Breast epithelium (tissue), 4 donors: ENCODE measurements around the gene PLCXD3. TPM values are rescaled to one million over a fixed set of nuclear protein-coding genes. Genes with fewer than 3 reads are reported as not detected.

ENCODE experiments used
- DNase-seq, 2 donors: peaks; one replicate each; pipeline ENCODE4 v3.0.0-alpha.2; 2019; ENCODE audit warnings: low spot score in 2 of 2
- H3K27ac ChIP-seq, 2 donors: fragments of 200-600 bp; sonication (generic) in 1 of 2; one replicate each; pipeline ENCODE4 v1.5.1; 2016 to 2019; ENCODE audit warnings: mild to moderate bottlenecking in 1 of 2
- H3K27me3 ChIP-seq, 2 donors: fragments of 200-600 bp; sonication (generic) in 1 of 2; one replicate each; pipeline versions ENCODE4 v1.5.1 to v1.6.0; 2017 to 2019; ENCODE audit warnings: control low read depth in 1 of 2, mild to moderate bottlenecking in 1 of 2
- H3K36me3 ChIP-seq: fragments of 200-600 bp; one replicate; pipeline ENCODE4 v1.5.1; 2019
- H3K4me1 ChIP-seq, 2 donors: fragments of 200-600 bp; sonication (generic); one replicate each; pipeline ENCODE4 v1.5.1; 2016 to 2019; ENCODE audit warnings: control low read depth in 1 of 2
- H3K4me3 ChIP-seq, 3 donors: fragments of 200-600 bp; sonication (generic); 1 replicate in 2 of 3; 2 replicates in 1 of 3; pipeline ENCODE4 v1.5.1; 2016 to 2019; ENCODE audit warnings: mild to moderate bottlenecking in 3 of 3, moderate library complexity in 2 of 3
- H3K9me3 ChIP-seq, 2 donors: fragments of 200-600 bp; sonication (generic) in 1 of 2; one replicate each; pipeline ENCODE4 v1.5.1; 2016 to 2019; ENCODE audit warnings: control low read depth in 1 of 2
- CTCF ChIP-seq, 3 donors: fragments of 450-650 bp; IDR thresholded peaks; one replicate each; pipeline ENCODE4 v1.5.1; 2016 to 2017; ENCODE audit warnings: antibody characterized with exemption in 3 of 3, mild to moderate bottlenecking in 3 of 3, moderate library complexity in 3 of 3
- POLR2A ChIP-seq: fragments of 450-650 bp; IDR thresholded peaks from one replicate; pipeline ENCODE4 v1.6.1; 2016; ENCODE audit warnings: antibody characterized with exemption, mild to moderate bottlenecking, moderate library complexity
- POLR2AphosphoS5 ChIP-seq, 3 donors: sonication (generic); formaldehyde crosslinking; IDR thresholded peaks; one replicate each; pipeline ENCODE4 v1.6.1; 2017; ENCODE audit warnings: antibody characterized with exemption in 3 of 3
- intact Hi-C: fragments of 100-400 bp; cut with DNase I; formaldehyde crosslinking; loops from one replicate; pipeline ENCODE4 v1.15.1; 2023; ENCODE audit warnings: low total_unique reads
- total RNA-seq, 3 donors: library from RNA; depleted of rRNA; stranded (reverse); fragments of >200 nt; gene quantifications; one replicate each; pipeline ENCODE4 v1.1.0, GENCODE V29; 2016

Gene PLCXD3
- total RNA-seq, 3 donors from 2014 or later, result 2.0 to 6.6 (median 3.8) TPM

GRCh38 chr5:41539454-41539853, 29.1 kb upstream of the PLCXD3 start:
- DNase-seq, result no peak
- no peak overlapping the region for H3K27ac ChIP-seq
- intact Hi-C loops, result no loop called here
- H3K4me3 ChIP-seq, result no peak overlapping the region
- peaks cover 3 to 10% of the 10 kb centered on the region in 2 donors for H3K9me3 ChIP-seq
- TF ChIP-seq CTCF (IDR thresholded peaks at IDR 0.05) (no peak), POLR2AphosphoS5 (IDR thresholded peaks at IDR 0.05) (no peak), POLR2A (no peak)
- no peaks in the 10 kb centered on the region for H3K27me3 ChIP-seq
- H3K36me3 ChIP-seq, result no peaks in the 10 kb centered on the region
- no peaks in the 10 kb centered on the region for H3K4me1 ChIP-seq

- Histone ChIP-seq H3K9me3 (peaks cover 3 to 10% of the 10 kb centered on the region in 2 donors), H3K4me3 (no peak overlapping the region), H3K27ac (no peak overlapping the region), H3K27me3 (no peaks in the 10 kb centered on the region), H3K36me3 (no peaks in the 10 kb centered on the region), H3K4me1 (no peaks in the 10 kb centered on the region)
- intact Hi-C loops, result no loop called here
- no peak for DNase-seq
- TF ChIP-seq POLR2A (no peak), CTCF (IDR thresholded peaks at IDR 0.05) (no peak), POLR2AphosphoS5 (IDR thresholded peaks at IDR 0.05) (no peak)
These were observed 27.2 kb upstream of the PLCXD3 start for GRCh38 chr5:41537581-41537980.

GRCh38 chr5:41532485-41532884, 22.1 kb upstream of the PLCXD3 start:
- TF ChIP-seq POLR2A (no peak), CTCF (IDR thresholded peaks at IDR 0.05) (no peak), POLR2AphosphoS5 (IDR thresholded peaks at IDR 0.05) (no peak)
- intact Hi-C loops, result no loop called here

GRCh38 chr5:41527201-41527779, 16.9 kb upstream of the PLCXD3 start:
- TF ChIP-seq POLR2A, result no peak
- no peak for TF ChIP-seq CTCF (IDR thresholded peaks at IDR 0.05)
- no peak for TF ChIP-seq POLR2AphosphoS5 (IDR thresholded peaks at IDR 0.05)
- DNase-seq, result no peak

More at GRCh38 chr5:41532485-41532884, 22.1 kb upstream of the PLCXD3 start:
- H3K4me1 ChIP-seq, result no peaks in the 10 kb centered on the region
- no peaks in the 10 kb centered on the region for H3K27me3 ChIP-seq
- H3K4me3 ChIP-seq, result no peak overlapping the region
- H3K36me3 ChIP-seq, result no peaks in the 10 kb centered on the region
- no peak overlapping the region for H3K27ac ChIP-seq
- DNase-seq, result no peak
- H3K9me3 ChIP-seq, result peaks cover 4 to 24% of the 10 kb centered on the region in 2 donors

GRCh38 chr5:41526699-41527098, 16.3 kb upstream of the PLCXD3 start:
- no peak for DNase-seq
- Histone ChIP-seq H3K27me3 (no peaks in the 10 kb centered on the region), H3K36me3 (no peaks in the 10 kb centered on the region), H3K9me3 (peaks cover 4 to 22% of the 10 kb centered on the region in 2 donors), H3K4me3 (no peak overlapping the region), H3K4me1 (no peaks in the 10 kb centered on the region), H3K27ac (no peak overlapping the region)
- no peak for TF ChIP-seq POLR2AphosphoS5 (IDR thresholded peaks at IDR 0.05)
- TF ChIP-seq CTCF (IDR thresholded peaks at IDR 0.05), result no peak
- TF ChIP-seq POLR2A, result no peak
- intact Hi-C loops, result no loop called here

More at GRCh38 chr5:41527201-41527779, 16.9 kb upstream of the PLCXD3 start:
- no peak overlapping the region for H3K4me3 ChIP-seq
- H3K9me3 ChIP-seq, result peaks cover 4 to 24% of the 10 kb centered on the region in 2 donors
- no peaks in the 10 kb centered on the region for H3K36me3 ChIP-seq
- no peak overlapping the region for H3K27ac ChIP-seq
- H3K4me1 ChIP-seq, result no peaks in the 10 kb centered on the region
- intact Hi-C loops, result no loop called here
- no peaks in the 10 kb centered on the region for H3K27me3 ChIP-seq
